GM12878 (cell line): ENCODE results near the gene PTPN12. TPM values are rescaled to one million over a fixed set of nuclear protein-coding genes. Genes with fewer than 3 reads are reported as not detected.

ENCODE experiments used
- ATAC-seq: fragments of 200-7000 bp; cut with Tn5 transposase; 3 replicates; pipeline ENCODE4 v1.9.1; 2020; ENCODE audit warnings: mild to moderate bottlenecking, moderate library complexity
- BruUV-seq: library from RNA; stranded (reverse); fragments of 400-500 nt; replicated peaks from 2 replicates; lab custom pipeline; 2021; lab: Mats Ljungman, UMichigan
- CTCF ChIA-PET: fragments of 300-600 bp; sonication (Branson Sonifier 250); formaldehyde crosslinking; extraction: SDS; loops from one replicate; lab custom pipeline; 2021; ENCODE audit warnings: inconsistent platforms; lab: Yijun Ruan, JAX
- POLR2A ChIA-PET: fragments of 350-600 bp; formaldehyde crosslinking; extraction: SDS; loops from one replicate; lab custom pipeline; 2021; ENCODE audit warnings: inconsistent platforms; lab: Charles Lee
- RAD21 ChIA-PET: fragments of 300-600 bp; sonication (Branson Sonifier 250); formaldehyde crosslinking; loops from one replicate; lab custom pipeline; 2023; ENCODE audit warnings: antibody characterized with exemption; ENCODE audit not compliant: unreplicated experiment; lab: Charles Lee
- SMC1A ChIA-PET: fragments of 300-600 bp; sonication (Branson Sonifier 250); formaldehyde crosslinking; loops from one replicate; lab custom pipeline; 2023; ENCODE audit not compliant: unreplicated experiment, uncharacterized antibody; lab: Charles Lee
- DNase-seq: peaks from one replicate; pipeline ENCODE4 v3.0.0-alpha.2; 2011; ENCODE audit warnings: low read depth, low spot score
- FAIRE-seq: peaks from 3 replicates; lab custom pipeline; 2011; peaks lifted over from hg19 to GRCh38; lab: Jason Lieb, UNC
- H2AFZ ChIP-seq: 2 replicates; pipeline ENCODE4 v1.6.0; 2011; ENCODE audit warnings: low read depth, low read length, control low read depth; ENCODE audit not compliant: control insufficient read depth
- H3K27ac ChIP-seq: 2 replicates; pipeline ENCODE4 v1.5.1; 2011; ENCODE audit warnings: control low read depth; ENCODE audit not compliant: control insufficient read depth, insufficient read depth
- H3K27me3 ChIP-seq, 2 experiments: replicated peaks in 1 of 2; 2 replicates each; pipeline versions ENCODE4 v1.6.0 to v1.6.1; 2011; ENCODE audit warnings: low read length in 1 of 2; ENCODE audit not compliant: control insufficient read depth in 2 of 2, insufficient read depth in 2 of 2
- H3K36me3 ChIP-seq, 2 experiments: 2 replicates each; pipeline ENCODE4 v1.5.1; 2011; ENCODE audit warnings: low read length in 1 of 2; ENCODE audit not compliant: control insufficient read depth in 2 of 2, insufficient read depth in 2 of 2
- H3K4me1 ChIP-seq: 2 replicates; pipeline ENCODE4 v1.6.1; 2011; ENCODE audit warnings: mild to moderate bottlenecking, low read length, moderate library complexity, mixed read lengths; ENCODE audit not compliant: control insufficient read depth, insufficient read depth
- H3K4me2 ChIP-seq: 2 replicates; pipeline ENCODE4 v1.6.0; 2011; ENCODE audit warnings: control low read depth; ENCODE audit not compliant: control insufficient read depth, insufficient read depth
- H3K4me3 ChIP-seq: fragments of 200-600 bp; sonication (generic); 2 replicates; pipeline ENCODE4 v1.5.1; 2016
- H3K79me2 ChIP-seq: 2 replicates; pipeline ENCODE4 v1.6.0; 2011; ENCODE audit warnings: low read length; ENCODE audit not compliant: control insufficient read depth, insufficient read depth
- H3K9ac ChIP-seq: 2 replicates; pipeline ENCODE4 v1.8.0; 2011; ENCODE audit warnings: low read length, control low read depth, mixed read lengths; ENCODE audit not compliant: control insufficient read depth, insufficient read depth
- H3K9me3 ChIP-seq: replicated peaks from 3 replicates; pipeline ENCODE4 v1.5.1; 2011; ENCODE audit warnings: mild to moderate bottlenecking, low read length; ENCODE audit not compliant: control insufficient read depth, insufficient read depth
- H4K20me1 ChIP-seq: 2 replicates; pipeline ENCODE4 v1.6.0; 2011; ENCODE audit not compliant: control insufficient read depth, insufficient read depth
- BACH1 ChIP-seq: fragments of 450-650 bp; IDR thresholded peaks from 2 replicates; pipeline ENCODE4 v1.6.1; 2017; ENCODE audit warnings: mild to moderate bottlenecking, borderline replicate concordance
- EZH2 ChIP-seq: IDR thresholded peaks from 2 replicates; pipeline ENCODE4 v1.6.1; 2012; ENCODE audit warnings: low read depth, mild to moderate bottlenecking, control low read depth, inconsistent platforms, low read length, borderline replicate concordance; ENCODE audit not compliant: control insufficient read depth
- MXI1 ChIP-seq: fragments of 150-350 bp; IDR thresholded peaks from 2 replicates; pipeline ENCODE4 v1.6.1; 2011; ENCODE audit warnings: low read depth, mild to moderate bottlenecking, inconsistent platforms, low read length, improper control_type of control experiment
- PAX8 ChIP-seq: fragments of 450-650 bp; IDR thresholded peaks from 2 replicates; pipeline ENCODE4 v1.6.1; 2017; ENCODE audit warnings: mild to moderate bottlenecking, moderate library complexity
- SREBF1 ChIP-seq: IDR thresholded peaks from 2 replicates; pipeline ENCODE4 v1.6.1; 2012; ENCODE audit warnings: mild to moderate bottlenecking, low read length
- TARDBP ChIP-seq: IDR thresholded peaks from 2 replicates; pipeline ENCODE4 v1.6.1; 2016; ENCODE audit warnings: borderline replicate concordance
- ZNF622 ChIP-seq: fragments of 450-650 bp; IDR thresholded peaks from 2 replicates; pipeline ENCODE4 v1.6.1; 2017; ENCODE audit warnings: mild to moderate bottlenecking, inconsistent platforms
- WGBS: methylation state at CpG from one replicate; pipeline ENCODE4 v1.1.6; 2016; ENCODE audit warnings: low lambda C conversion rate; ENCODE audit not compliant: insufficient replicate concordance, insufficient coverage; ENCODE audit errors: missing lambda C conversion rate; 5-methylcytosine and 5-hydroxymethylcytosine counted together
- in situ Hi-C: fragments of 300-500 bp; cut with MboI; formaldehyde crosslinking; loops from 9 replicates; pipeline ENCODE4 v1.14.3; 2018; ENCODE audit warnings: mixed read lengths
- intact Hi-C: fragments of 100-400 bp; cut with micrococcal nuclease; formaldehyde crosslinking; loops from one replicate; pipeline ENCODE4 v1.14.2; 2022; ENCODE audit not compliant: unreplicated experiment
- polyA plus RNA-seq, 11 experiments: library from polyadenylated mRNA; depleted of rRNA in 4 of 11; unstranded in 6 of 11; stranded (reverse) in 5 of 11; fragments of >200 nt; fragmentation: Nextera tagmentation in 4 of 11; fragmentation: Illumina TruSeq in 1 of 11; extraction: Ambion mirVana in 4 of 11; extraction: Trizol in 1 of 11; gene quantifications; 1 replicate in 1 of 11; 2 replicates in 10 of 11; pipeline versions ENCODE4 v1.2.1 to v1.2.3, GENCODE V29; 2011 to 2016; ENCODE audit warnings: inconsistent platforms in 2 of 11, missing spikeins in 2 of 11, low read depth in 1 of 11
- total RNA-seq, 4 experiments: library from RNA; depleted of rRNA in 3 of 4; stranded (reverse); fragments of >200 nt in 3 of 4; fragmentation: Illumina TruSeq in 1 of 4; extraction: Trizol in 1 of 4; gene quantifications; 2 replicates each; pipeline versions ENCODE4 v1.2.1 to v1.2.3, GENCODE V29; 2013 to 2021
- TF ChIP-seq, protein P1 (sequence below): IDR thresholded peaks from 2 replicates; pipeline ENCODE4 v1.6.1; 2012; ENCODE audit warnings: low read length, inconsistent platforms
- TF ChIP-seq, protein P2 (sequence below): IDR thresholded peaks from 2 replicates; pipeline ENCODE4 v1.6.1; 2012; ENCODE audit warnings: improper control_type of control experiment, low read depth, low read length; ENCODE audit not compliant: insufficient replicate concordance
- TF ChIP-seq, protein P3 (sequence below): fragments of 450-650 bp; IDR thresholded peaks from 2 replicates; pipeline ENCODE4 v1.6.1; 2017; ENCODE audit warnings: low read depth, mild to moderate bottlenecking, moderate library complexity

Gene PTPN12
- total and polyA plus RNA-seq, 10 of the 15 experiments (the other 5 are each of a cell fraction or from before 2014, with no cell fraction given) = 6.6 to 52.9 (median 17.4) TPM

DNA sequence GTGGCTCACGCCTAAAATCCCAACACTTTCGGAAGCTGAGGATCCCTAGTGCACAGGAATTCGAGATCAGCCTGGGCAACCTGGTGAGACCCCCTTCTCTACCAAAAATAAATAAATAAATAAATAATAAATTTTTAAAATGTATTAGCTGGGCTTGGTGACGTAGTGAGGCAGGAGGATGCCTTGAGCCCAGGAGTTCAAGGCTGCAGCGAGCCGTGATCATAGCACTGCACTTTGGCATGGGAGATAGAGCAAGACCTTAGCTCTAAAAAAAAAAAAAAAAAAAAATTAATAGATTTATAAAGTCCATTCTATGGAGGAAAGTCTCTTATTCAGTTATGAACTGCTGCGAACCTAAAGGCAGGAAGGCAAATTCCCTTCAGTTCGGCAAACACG is 1.1 kb upstream of the PTPN12 start (continued):
- TF ChIP-seq, protein P1, sequence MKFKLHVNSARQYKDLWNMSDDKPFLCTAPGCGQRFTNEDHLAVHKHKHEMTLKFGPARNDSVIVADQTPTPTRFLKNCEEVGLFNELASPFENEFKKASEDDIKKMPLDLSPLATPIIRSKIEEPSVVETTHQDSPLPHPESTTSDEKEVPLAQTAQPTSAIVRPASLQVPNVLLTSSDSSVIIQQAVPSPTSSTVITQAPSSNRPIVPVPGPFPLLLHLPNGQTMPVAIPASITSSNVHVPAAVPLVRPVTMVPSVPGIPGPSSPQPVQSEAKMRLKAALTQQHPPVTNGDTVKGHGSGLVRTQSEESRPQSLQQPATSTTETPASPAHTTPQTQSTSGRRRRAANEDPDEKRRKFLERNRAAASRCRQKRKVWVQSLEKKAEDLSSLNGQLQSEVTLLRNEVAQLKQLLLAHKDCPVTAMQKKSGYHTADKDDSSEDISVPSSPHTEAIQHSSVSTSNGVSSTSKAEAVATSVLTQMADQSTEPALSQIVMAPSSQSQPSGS = no peak
- no peak for TF ChIP-seq EZH2
- TF ChIP-seq TARDBP = no peak
- TF ChIP-seq, all 136 proteins: peak for 0

DNA sequence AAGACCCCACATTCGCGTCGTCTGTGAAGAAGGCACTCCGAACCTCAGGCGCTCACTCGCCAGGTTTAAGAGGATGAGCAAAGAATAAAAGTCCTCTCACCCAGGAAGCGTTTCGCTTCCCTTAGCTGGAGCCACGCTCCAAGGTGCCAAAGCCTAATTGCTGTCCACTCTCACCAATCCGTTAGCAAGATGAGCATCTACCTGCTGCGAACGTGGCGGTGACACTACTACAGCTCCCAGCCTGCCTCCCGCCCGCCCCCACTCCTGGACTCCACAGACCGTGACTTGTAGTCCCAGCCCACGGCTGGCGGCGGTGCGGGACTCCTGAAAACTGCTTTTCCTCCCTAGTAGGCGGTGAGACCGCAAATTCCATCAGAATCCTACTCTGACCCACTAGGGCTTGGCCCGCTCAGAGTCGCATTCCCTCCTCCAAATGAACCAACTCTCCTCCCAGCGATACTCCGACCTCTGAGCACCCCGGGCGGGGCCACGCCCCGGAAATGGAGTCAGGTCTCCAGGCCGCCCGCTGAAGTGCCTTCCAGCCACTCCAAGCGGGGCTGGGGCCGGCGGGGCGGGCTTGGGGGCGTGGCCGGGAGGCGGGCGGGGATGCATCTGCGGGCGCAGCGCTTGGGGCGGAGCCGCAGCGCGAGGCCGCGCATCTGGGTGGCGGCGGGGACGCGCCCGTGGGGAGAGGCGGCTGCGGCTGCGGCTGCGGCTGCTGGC is 521 bp upstream of the PTPN12 start:
- no peaks in the 10 kb centered on the region for H3K36me3 ChIP-seq
- H3K4me2 ChIP-seq = peak overlapping the region; percentile 89
- ChIA-PET RAD21 (interaction anchor here (0.7 to 2.8 kb wide), 10 partner anchors 10 to 362 kb away, joined by 3 to 14 read pairs (median 3); no protein-coding TSS in a partner anchor), POLR2A (interaction anchor here (0.6 to 1.5 kb wide), 17 partner anchors 12 to 781 kb away, joined by 3 to 7 read pairs (median 4); no protein-coding TSS in a partner anchor), CTCF (interaction anchor here (0.9 to 1.3 kb wide), 4 partner anchors 74 to 205 kb away, joined by 3 to 4 read pairs (median 3); no protein-coding TSS in a partner anchor), SMC1A (interaction anchor here (0.6 to 1.8 kb wide), 5 partner anchors 28 to 167 kb away, joined by 3 to 9 read pairs (median 3); no protein-coding TSS in a partner anchor)
- no peaks in the 10 kb centered on the region for H4K20me1 ChIP-seq
- in situ Hi-C loops = no loop called here
- H3K79me2 ChIP-seq = peaks cover 41% of the 10 kb centered on the region
- DNase-seq (peak; percentile 74), ATAC-seq (peak; percentile 92), FAIRE-seq (peak; percentile 35)
- peak overlapping the region; percentile 78 for H3K27ac ChIP-seq
- intact Hi-C loops = loop anchor here (5.0 kb wide), 2 partner anchors 74 to 184 kb away; no protein-coding TSS in a partner anchor
- H3K4me3 ChIP-seq = peak overlapping the region; percentile 77
- peak overlapping the region; percentile 68 for H3K9ac ChIP-seq
- WGBS = under 1% methylated on average over 30 of the region's 58 CpGs
- H3K4me1 ChIP-seq = peaks cover 3% of the 10 kb centered on the region; the same call in 1 of the 2 replicates
- no peaks in the 10 kb centered on the region for H3K9me3 ChIP-seq
- H2AFZ ChIP-seq = peak overlapping the region; percentile 91
- TSS peak; percentile 97 for BruUV-seq
- H3K27me3 ChIP-seq = no peaks in the 10 kb centered on the region
- no peak for TF ChIP-seq PAX8
- TF ChIP-seq ZNF622 = no peak
- no peak; the same call in 1 of the 2 replicates for TF ChIP-seq MXI1
- TF ChIP-seq, protein P2, sequence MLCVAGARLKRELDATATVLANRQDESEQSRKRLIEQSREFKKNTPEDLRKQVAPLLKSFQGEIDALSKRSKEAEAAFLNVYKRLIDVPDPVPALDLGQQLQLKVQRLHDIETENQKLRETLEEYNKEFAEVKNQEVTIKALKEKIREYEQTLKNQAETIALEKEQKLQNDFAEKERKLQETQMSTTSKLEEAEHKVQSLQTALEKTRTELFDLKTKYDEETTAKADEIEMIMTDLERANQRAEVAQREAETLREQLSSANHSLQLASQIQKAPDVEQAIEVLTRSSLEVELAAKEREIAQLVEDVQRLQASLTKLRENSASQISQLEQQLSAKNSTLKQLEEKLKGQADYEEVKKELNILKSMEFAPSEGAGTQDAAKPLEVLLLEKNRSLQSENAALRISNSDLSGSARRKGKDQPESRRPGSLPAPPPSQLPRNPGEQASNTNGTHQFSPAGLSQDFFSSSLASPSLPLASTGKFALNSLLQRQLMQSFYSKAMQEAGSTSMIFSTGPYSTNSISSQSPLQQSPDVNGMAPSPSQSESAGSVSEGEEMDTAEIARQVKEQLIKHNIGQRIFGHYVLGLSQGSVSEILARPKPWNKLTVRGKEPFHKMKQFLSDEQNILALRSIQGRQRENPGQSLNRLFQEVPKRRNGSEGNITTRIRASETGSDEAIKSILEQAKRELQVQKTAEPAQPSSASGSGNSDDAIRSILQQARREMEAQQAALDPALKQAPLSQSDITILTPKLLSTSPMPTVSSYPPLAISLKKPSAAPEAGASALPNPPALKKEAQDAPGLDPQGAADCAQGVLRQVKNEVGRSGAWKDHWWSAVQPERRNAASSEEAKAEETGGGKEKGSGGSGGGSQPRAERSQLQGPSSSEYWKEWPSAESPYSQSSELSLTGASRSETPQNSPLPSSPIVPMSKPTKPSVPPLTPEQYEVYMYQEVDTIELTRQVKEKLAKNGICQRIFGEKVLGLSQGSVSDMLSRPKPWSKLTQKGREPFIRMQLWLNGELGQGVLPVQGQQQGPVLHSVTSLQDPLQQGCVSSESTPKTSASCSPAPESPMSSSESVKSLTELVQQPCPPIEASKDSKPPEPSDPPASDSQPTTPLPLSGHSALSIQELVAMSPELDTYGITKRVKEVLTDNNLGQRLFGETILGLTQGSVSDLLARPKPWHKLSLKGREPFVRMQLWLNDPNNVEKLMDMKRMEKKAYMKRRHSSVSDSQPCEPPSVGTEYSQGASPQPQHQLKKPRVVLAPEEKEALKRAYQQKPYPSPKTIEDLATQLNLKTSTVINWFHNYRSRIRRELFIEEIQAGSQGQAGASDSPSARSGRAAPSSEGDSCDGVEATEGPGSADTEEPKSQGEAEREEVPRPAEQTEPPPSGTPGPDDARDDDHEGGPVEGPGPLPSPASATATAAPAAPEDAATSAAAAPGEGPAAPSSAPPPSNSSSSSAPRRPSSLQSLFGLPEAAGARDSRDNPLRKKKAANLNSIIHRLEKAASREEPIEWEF = no peak
- peak; percentile 42; the same call in 1 of the 2 replicates for TF ChIP-seq BACH1
- no peak for TF ChIP-seq SREBF1
- TF ChIP-seq, protein P3, sequence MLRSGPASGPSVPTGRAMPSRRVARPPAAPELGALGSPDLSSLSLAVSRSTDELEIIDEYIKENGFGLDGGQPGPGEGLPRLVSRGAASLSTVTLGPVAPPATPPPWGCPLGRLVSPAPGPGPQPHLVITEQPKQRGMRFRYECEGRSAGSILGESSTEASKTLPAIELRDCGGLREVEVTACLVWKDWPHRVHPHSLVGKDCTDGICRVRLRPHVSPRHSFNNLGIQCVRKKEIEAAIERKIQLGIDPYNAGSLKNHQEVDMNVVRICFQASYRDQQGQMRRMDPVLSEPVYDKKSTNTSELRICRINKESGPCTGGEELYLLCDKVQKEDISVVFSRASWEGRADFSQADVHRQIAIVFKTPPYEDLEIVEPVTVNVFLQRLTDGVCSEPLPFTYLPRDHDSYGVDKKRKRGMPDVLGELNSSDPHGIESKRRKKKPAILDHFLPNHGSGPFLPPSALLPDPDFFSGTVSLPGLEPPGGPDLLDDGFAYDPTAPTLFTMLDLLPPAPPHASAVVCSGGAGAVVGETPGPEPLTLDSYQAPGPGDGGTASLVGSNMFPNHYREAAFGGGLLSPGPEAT = peak; percentile 73
